Neural progenitor cell (in vitro differentiated cells): ENCODE data around the gene PCNP. TPM values are rescaled to one million over a fixed set of nuclear protein-coding genes. Genes with fewer than 3 reads are reported as not detected.

Experiments used
- DNase-seq: peaks from one replicate; pipeline ENCODE4 v3.0.0-alpha.2; 2016; ENCODE audit warnings: low spot score
- H2AFZ ChIP-seq: fragments of 200-600 bp; sonication (generic); replicated peaks from 2 replicates; pipeline ENCODE4 v1.6.1; 2016; ENCODE audit warnings: antibody characterized with exemption
- H3F3A ChIP-seq: fragments of 200-600 bp; sonication (generic); 2 replicates; pipeline ENCODE4 v1.6.1; 2016; ENCODE audit warnings: antibody characterized with exemption, low read depth
- H3K27ac ChIP-seq: fragments of 200-600 bp; sonication (generic); 2 replicates; pipeline ENCODE4 v1.5.1; 2016; ENCODE audit warnings: mild to moderate bottlenecking
- H3K27me3 ChIP-seq: fragments of 200-600 bp; sonication (generic); 2 replicates; pipeline ENCODE4 v1.6.1; 2016; ENCODE audit warnings: mild to moderate bottlenecking, moderate library complexity
- H3K36me3 ChIP-seq: fragments of 200-600 bp; sonication (generic); 2 replicates; pipeline ENCODE4 v1.5.1; 2016
- H3K4me1 ChIP-seq: fragments of 200-600 bp; sonication (generic); 2 replicates; pipeline ENCODE4 v1.6.1; 2016; ENCODE audit warnings: mixed run types
- H3K4me2 ChIP-seq: fragments of 200-600 bp; sonication (generic); 2 replicates; pipeline ENCODE4 v1.6.1; 2016
- H3K4me3 ChIP-seq: fragments of 200-600 bp; sonication (generic); 2 replicates; pipeline ENCODE4 v1.5.1; 2016
- H3K79me2 ChIP-seq: fragments of 200-600 bp; sonication (generic); 2 replicates; pipeline ENCODE4 v1.6.1; 2016; ENCODE audit warnings: low read depth
- H3K9ac ChIP-seq: fragments of 200-600 bp; sonication (generic); 2 replicates; pipeline ENCODE4 v1.6.1; 2016
- H3K9me3 ChIP-seq: fragments of 200-600 bp; sonication (generic); 2 replicates; pipeline ENCODE4 v1.5.1; 2016; ENCODE audit warnings: low read depth
- H4K20me1 ChIP-seq: fragments of 200-600 bp; sonication (generic); 2 replicates; pipeline ENCODE4 v1.6.1; 2016; ENCODE audit warnings: low read depth
- H3K27ac Mint-ChIP-seq: 3 replicates; pipeline ENCODE4 v1.8.0; 2021; ENCODE audit warnings: mixed read lengths
- H3K27me3 Mint-ChIP-seq: 2 replicates; pipeline ENCODE4 v1.8.0; 2022; ENCODE audit warnings: low read depth, mild to moderate bottlenecking, inconsistent platforms, moderate library complexity, mixed read lengths; ENCODE audit not compliant: insufficient read depth
- H3K36me3 Mint-ChIP-seq: 3 replicates; pipeline ENCODE4 v1.8.0; 2021; ENCODE audit warnings: mixed read lengths
- H3K4me1 Mint-ChIP-seq: 3 replicates; pipeline ENCODE4 v1.8.0; 2021; ENCODE audit warnings: mixed read lengths
- H3K4me3 Mint-ChIP-seq: 3 replicates; pipeline ENCODE4 v1.8.0; 2021; ENCODE audit warnings: mild to moderate bottlenecking, moderate library complexity, mixed read lengths
- H3K9me3 Mint-ChIP-seq: 3 replicates; pipeline ENCODE4 v1.8.0; 2020; ENCODE audit warnings: mixed read lengths
- CTCF ChIP-seq: fragments of 200-600 bp; sonication (generic); IDR thresholded peaks from 2 replicates; pipeline ENCODE4 v1.5.1; 2017; ENCODE audit warnings: antibody characterized with exemption, mild to moderate bottlenecking
- EZH2 ChIP-seq: fragments of 200-600 bp; sonication (generic); IDR thresholded peaks from 2 replicates; pipeline ENCODE4 v1.6.1; 2017; ENCODE audit warnings: antibody characterized with exemption, mild to moderate bottlenecking, moderate library complexity
- EZH2phosphoT487 ChIP-seq: fragments of 200-600 bp; sonication (generic); IDR thresholded peaks from 2 replicates; pipeline ENCODE4 v1.6.1; 2017; ENCODE audit warnings: antibody characterized with exemption
- total RNA-seq: library from RNA; depleted of rRNA; stranded (reverse); fragments of >200 nt; gene quantifications from 2 replicates; pipeline ENCODE4 v1.2.3, GENCODE V29; 2015; ENCODE audit warnings: low replicate concordance

The PCNP gene
- total RNA-seq, 1 donor from 2014 or later = 248 TPM

- Histone ChIP-seq H3K79me2 (no peaks in the 10 kb centered on the region), H3K9ac (no peak overlapping the region), H3K36me3 (no peaks in the 10 kb centered on the region), H3K4me3 (no peak overlapping the region), H4K20me1 (no peaks in the 10 kb centered on the region), H3K27ac (no peak overlapping the region), H3K4me2 (no peak overlapping the region), H3K9me3 (no peaks in the 10 kb centered on the region), H3K27me3 (no peaks in the 10 kb centered on the region), H3K4me1 (no peaks in the 10 kb centered on the region), H3F3A (peaks cover 3% of the 10 kb centered on the region), H2AFZ (no peak overlapping the region)
- no peak for DNase-seq
- Mint-ChIP-seq H3K4me3 (no peak overlapping the region), H3K9me3 (no peaks in the 10 kb centered on the region), H3K27me3 (no peaks in the 10 kb centered on the region), H3K36me3 (no peaks in the 10 kb centered on the region), H3K4me1 (peaks cover 4% of the 10 kb centered on the region), H3K27ac (no peak overlapping the region)
- TF ChIP-seq EZH2phosphoT487 (no peak), CTCF (no peak), EZH2 (no peak)
Observed at GRCh38 chr3:101615525-101615924, 41.5 kb downstream of the PCNP start.

- peaks cover 1% of the 10 kb centered on the region for H3F3A ChIP-seq
- H3K27me3 ChIP-seq = no peaks in the 10 kb centered on the region
- no peak overlapping the region for H3K4me2 ChIP-seq
- H3K27ac ChIP-seq = no peak overlapping the region
- H3K4me3 Mint-ChIP-seq = no peak overlapping the region
- peaks cover 4% of the 10 kb centered on the region for H3K4me1 Mint-ChIP-seq
- no peaks in the 10 kb centered on the region for H3K4me1 ChIP-seq
- no peaks in the 10 kb centered on the region for H3K27me3 Mint-ChIP-seq
- H3K27ac Mint-ChIP-seq = no peak overlapping the region
- H2AFZ ChIP-seq = no peak overlapping the region
- H3K9me3 Mint-ChIP-seq = no peaks in the 10 kb centered on the region
- no peaks in the 10 kb centered on the region for H3K36me3 Mint-ChIP-seq
- TF ChIP-seq EZH2phosphoT487 (no peak), CTCF (no peak), EZH2 (no peak)
- no peaks in the 10 kb centered on the region for H4K20me1 ChIP-seq
- no peak overlapping the region for H3K4me3 ChIP-seq
- no peaks in the 10 kb centered on the region for H3K79me2 ChIP-seq
- H3K36me3 ChIP-seq = no peaks in the 10 kb centered on the region
- DNase-seq = no peak
- H3K9me3 ChIP-seq = no peaks in the 10 kb centered on the region
- H3K9ac ChIP-seq = no peak overlapping the region
Observed at GRCh38 chr3:101617478-101617877, 43.5 kb downstream of the PCNP start.

- Histone ChIP-seq H3F3A (no peaks in the 10 kb centered on the region), H3K4me1 (no peaks in the 10 kb centered on the region), H3K27me3 (no peaks in the 10 kb centered on the region), H3K36me3 (no peaks in the 10 kb centered on the region), H3K79me2 (no peaks in the 10 kb centered on the region), H3K4me2 (no peak overlapping the region), H3K9me3 (no peaks in the 10 kb centered on the region), H3K4me3 (no peak overlapping the region), H4K20me1 (no peaks in the 10 kb centered on the region), H2AFZ (no peak overlapping the region), H3K9ac (no peak overlapping the region), H3K27ac (no peak overlapping the region)
- H3K4me3 Mint-ChIP-seq = no peak overlapping the region
- no peaks in the 10 kb centered on the region for H3K36me3 Mint-ChIP-seq
- TF ChIP-seq EZH2phosphoT487 (no peak), CTCF (no peak), EZH2 (no peak)
- H3K27me3 Mint-ChIP-seq = no peaks in the 10 kb centered on the region
- no peak overlapping the region for H3K27ac Mint-ChIP-seq
- no peaks in the 10 kb centered on the region for H3K4me1 Mint-ChIP-seq
- no peak for DNase-seq
- no peaks in the 10 kb centered on the region for H3K9me3 Mint-ChIP-seq
Observed at GRCh38 chr3:101618726-101619125, 44.7 kb downstream of the PCNP start.
